ENCODE results near the gene NACA2.

NACA2 gene

GRCh38 chr17:61543786-61544415 lies 47.1 kb downstream of the NACA2 start:
- no peak for DNase-seq

- no peak for DNase-seq
Measured at GRCh38 chr17:61542027-61542426, 49.0 kb downstream of the NACA2 start.

GRCh38 chr17:61540874-61541273 lies 50.1 kb downstream of the NACA2 start:
- DNase-seq, result no peak
